ACC112 (cell line): ENCODE results near the gene GPR180.

Source experiments
- H2AFZ ChIP-seq: fragments of 200-600 bp; sonication (generic); one replicate; pipeline ENCODE4 v1.6.0; 2017; ENCODE audit warnings: antibody characterized with exemption, low read length; ENCODE audit not compliant: unreplicated experiment
- H3K27ac ChIP-seq: fragments of 200-600 bp; sonication (generic); 2 replicates; pipeline ENCODE4 v1.5.1; 2014; ENCODE audit warnings: low read depth, mild to moderate bottlenecking, antibody characterized with exemption, low read length, moderate library complexity
- H3K27me3 ChIP-seq: fragments of 200-600 bp; sonication (generic); 2 replicates; pipeline ENCODE4 v1.6.1; 2014; ENCODE audit warnings: mild to moderate bottlenecking, antibody characterized with exemption, low read length, moderate library complexity, mixed read lengths; ENCODE audit not compliant: insufficient read depth
- H3K36me3 ChIP-seq: fragments of 200-600 bp; sonication (generic); 2 replicates; pipeline ENCODE4 v1.6.1; 2016; ENCODE audit warnings: mild to moderate bottlenecking, antibody characterized with exemption, low read length, moderate library complexity, mixed read lengths; ENCODE audit not compliant: insufficient read depth
- H3K4me1 ChIP-seq: fragments of 200-600 bp; sonication (generic); one replicate; pipeline ENCODE4 v1.6.1; 2016; ENCODE audit warnings: low read length, mixed read lengths; ENCODE audit not compliant: insufficient read depth, unreplicated experiment, control insufficient read depth
- H3K4me3 ChIP-seq: fragments of 200-600 bp; sonication (generic); 2 replicates; pipeline ENCODE4 v1.5.1; 2014; ENCODE audit warnings: mild to moderate bottlenecking, low read depth, low read length
- H3K79me2 ChIP-seq: fragments of 200-600 bp; sonication (generic); one replicate; pipeline ENCODE4 v1.6.0; 2016; ENCODE audit warnings: low read length; ENCODE audit not compliant: control insufficient read depth, unreplicated experiment, insufficient read depth

Gene GPR180

GRCh38 chr13:94683409-94683808 is 81.8 kb downstream of the GPR180 start:
- Histone ChIP-seq H3K27ac (no peak overlapping the region), H3K79me2 (no peaks in the 10 kb centered on the region), H3K4me3 (no peak overlapping the region), H3K36me3 (no peaks in the 10 kb centered on the region), H3K4me1 (no peaks in the 10 kb centered on the region), H3K27me3 (peaks cover 52% of the 10 kb centered on the region), H2AFZ (no peak overlapping the region)
